ENCODE data around the gene NCOA3. TPM values are rescaled to one million over a fixed set of nuclear protein-coding genes. Genes with fewer than 3 reads are reported as not detected.

NCOA3 gene
- total and polyA plus RNA-seq, 2 of the 8 experiments (the other 6 are each of a cell fraction or from before 2014, with no cell fraction given), result 7.9 to 24.7 TPM

DNA sequence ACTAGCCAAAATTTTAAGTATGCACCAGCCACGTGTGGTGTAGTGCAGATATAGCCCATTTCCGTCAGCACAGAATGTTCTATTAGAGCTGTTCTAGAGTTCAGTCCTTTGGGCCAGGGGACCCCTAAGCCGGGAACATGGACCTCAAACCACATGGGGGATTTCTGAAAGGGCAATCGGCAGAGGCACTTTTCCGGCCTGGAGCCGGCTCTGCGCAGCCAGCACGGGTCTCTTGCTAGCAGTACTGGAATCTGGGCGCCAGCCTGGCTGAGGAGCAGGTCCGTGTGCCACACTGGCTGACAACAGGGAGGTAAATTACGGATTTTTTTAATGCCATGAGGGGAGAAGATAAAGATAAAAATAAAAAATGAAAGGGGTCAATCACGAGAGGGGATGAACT is 163.1 kb downstream of the NCOA3 start:
- ChIA-PET POLR2A (ENCODE audit: partially characterized antibody) (interaction anchor here (1.0 to 1.2 kb wide), 2 partner anchors 10 to 956 kb away, joined by 3 to 4 read pairs; no protein-coding TSS in a partner anchor), CTCF (ENCODE audit: partially characterized antibody) (interaction anchor here (0.6 to 8.2 kb wide), 17 partner anchors 11 to 959 kb away, joined by 3 to 92 read pairs (median 4); partner anchors contain the start of gene NCOA3)
- Histone ChIP-seq H4K5ac (ENCODE audit: insufficient read length, low read depth, low read length) (no peak overlapping the region), H3K23me2 (ENCODE audit: low read depth, low read length) (no peaks in the 10 kb centered on the region), H2AFZ (ENCODE audit: low read length) (no peak overlapping the region), H4K20me1 (replicated peaks in 1 of 2; ENCODE audit: control insufficient read depth in 1 of 2, insufficient read depth in 2 of 2, low read length in 2 of 2) (no peaks in the 10 kb centered on the region), H3K79me1 (ENCODE audit: low read depth, low read length) (no peaks in the 10 kb centered on the region), H3K4ac (replicated peaks; ENCODE audit: insufficient read length, low read depth, low read length) (no peak overlapping the region), H2BK15ac (ENCODE audit: low read length) (no peak overlapping the region), H3K14ac (ENCODE audit: insufficient read length) (no peak overlapping the region), H2BK20ac (ENCODE audit: low read length) (no peak overlapping the region), H3K56ac (replicated peaks; ENCODE audit: insufficient read length, low read depth, low read length) (no peak overlapping the region), H3K4me1 (replicated peaks in 1 of 4; ENCODE audit: control insufficient read depth in 3 of 4, insufficient read depth in 4 of 4, low read length in 3 of 4) (peaks cover 0 to 4% (median 1%) of the 10 kb centered on the region in 4 experiments; a peak in 4 of 7 replicates), H3K23ac (ENCODE audit: insufficient read length) (no peak overlapping the region), H3K27me3 (replicated peaks in 1 of 4; ENCODE audit: control insufficient read depth in 3 of 4, extremely low read depth in 1 of 4, insufficient read depth in 3 of 4, low read length in 3 of 4) (no peaks in the 10 kb centered on the region), H3K9me3 (ENCODE audit: insufficient read depth in 2 of 2, low read depth in 1 of 2, low read length in 1 of 2) (no peaks in the 10 kb centered on the region), H3K4me2 (ENCODE audit: insufficient read depth in 1 of 2, low read depth in 2 of 2, low read length in 2 of 2) (no peak overlapping the region), H4K8ac (ENCODE audit: extremely low read depth, insufficient read depth, low read length) (no peak overlapping the region; the same call in 1 of the 2 replicates), H3K36me3 (ENCODE audit: control insufficient read depth in 2 of 4, insufficient read depth in 4 of 4, low read length in 3 of 4) (no peaks in the 10 kb centered on the region; a peak in 1 of 8 replicates), H2BK12ac (ENCODE audit: low read depth, low read length) (no peak overlapping the region), H3K27ac (ENCODE audit: low read depth, low read length) (no peak overlapping the region), H4K91ac (replicated peaks; ENCODE audit: insufficient read length, low read length) (no peak overlapping the region), H3K18ac (ENCODE audit: extremely low read depth, low read length) (no peak overlapping the region), H3K4me3 (ENCODE audit: extremely low read depth in 1 of 4, insufficient read depth in 2 of 4, low read depth in 3 of 4, low read length in 4 of 4) (no peak overlapping the region), H2AK5ac (ENCODE audit: low read depth, low read length) (no peak overlapping the region), H2BK120ac (replicated peaks; ENCODE audit: low read depth, low read length) (no peak overlapping the region), H3K9ac (replicated peaks in 1 of 4; ENCODE audit: extremely low read depth in 1 of 4, low read depth in 3 of 4, low read length in 3 of 4) (no peak overlapping the region), H2BK5ac (ENCODE audit: low read depth, low read length) (no peak overlapping the region), H3K79me2 (ENCODE audit: control insufficient read depth in 1 of 2, insufficient read depth in 2 of 2, low read length in 2 of 2) (no peaks in the 10 kb centered on the region)
- FAIRE-seq, result no peak
- WGBS, 2 experiments (ENCODE audit: extremely low coverage in 1 of 2, insufficient coverage in 1 of 2, insufficient read length in 1 of 2, insufficient replicate concordance in 2 of 2, low coverage in 1 of 2, low lambda C conversion rate in 2 of 2, missing lambda C conversion rate in 1 of 2), result 88% methylated on average over 12 of the region's 12 CpGs; no CpG with 5 or more reads in 1 of the 2 experiments
- TF ChIP-seq EGR1 (IDR thresholded peaks at IDR 0.05; ENCODE audit: borderline replicate concordance, low read depth, low read length), result no peak
- no peak for TF ChIP-seq MAFK (IDR thresholded peaks at IDR 0.05; ENCODE audit: low read depth, low read length)
- TF ChIP-seq POU5F1 (IDR thresholded peaks at IDR 0.05; ENCODE audit: low read depth, low read length), result no peak
- DNase-seq (ENCODE audit: low read depth in 1 of 2, low spot score in 2 of 2), result no peak
